ENCODE results near the gene FAM168A. TPM values are rescaled to one million over a fixed set of nuclear protein-coding genes. Genes with fewer than 3 reads are reported as not detected.

FAM168A gene
- total RNA-seq, 1 donor from 2014 or later, result 19.3 TPM

DNA sequence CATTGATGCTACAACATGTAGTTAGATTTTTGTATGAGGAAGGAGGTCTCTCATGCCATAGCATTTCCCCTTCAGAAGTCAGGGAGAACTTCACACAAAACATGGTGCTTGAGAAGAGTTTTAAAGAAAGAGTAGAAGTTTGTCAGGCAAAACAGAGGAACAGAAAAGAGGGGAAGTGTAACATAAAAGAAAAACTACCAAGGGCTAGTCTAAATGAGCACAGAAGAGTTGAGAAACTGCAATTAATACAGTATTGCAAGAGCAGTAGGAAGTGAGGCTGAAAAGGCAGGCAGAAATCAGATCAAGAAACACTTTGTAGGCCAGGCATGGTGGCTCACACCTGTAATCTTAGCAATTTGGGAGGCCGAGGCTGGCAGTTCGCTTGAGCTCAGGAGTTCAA is 61.0 kb downstream of the FAM168A start:
- Mint-ChIP-seq H3K27me3 (ENCODE audit: insufficient read depth, low read depth) (no peaks in the 10 kb centered on the region), H3K4me3 (no peak overlapping the region), H3K36me3 (peaks cover 8% of the 10 kb centered on the region), H3K9me3 (no peaks in the 10 kb centered on the region), H3K27ac (no peak overlapping the region), H3K4me1 (peaks cover 10% of the 10 kb centered on the region)
- H3K36me3 ChIP-seq, result no peaks in the 10 kb centered on the region
- peak overlapping the region; percentile 41 for H3K27ac ChIP-seq
- H3K4me3 ChIP-seq, result no peak overlapping the region
- peaks cover 33% of the 10 kb centered on the region for H3K4me1 ChIP-seq
- no peak overlapping the region for H3K9ac ChIP-seq
- H2AFZ ChIP-seq (replicated peaks), result no peak overlapping the region
- H3K79me2 ChIP-seq (ENCODE audit: low read depth), result peaks cover 71% of the 10 kb centered on the region
- H3F3A ChIP-seq (ENCODE audit: low read depth), result peaks cover 39% of the 10 kb centered on the region
- no peak for DNase-seq (ENCODE audit: low spot score)
- no peaks in the 10 kb centered on the region for H3K27me3 ChIP-seq
- no peak overlapping the region for H3K4me2 ChIP-seq
- H4K20me1 ChIP-seq (ENCODE audit: low read depth), result peaks cover 17% of the 10 kb centered on the region
- no peak for TF ChIP-seq EZH2 (IDR thresholded peaks at IDR 0.05)
- TF ChIP-seq EZH2phosphoT487 (IDR thresholded peaks at IDR 0.05), result no peak
- TF ChIP-seq CTCF (IDR thresholded peaks at IDR 0.05), result no peak
- no peaks in the 10 kb centered on the region for H3K9me3 ChIP-seq (ENCODE audit: low read depth)

- Histone ChIP-seq H4K20me1 (ENCODE audit: low read depth) (peaks cover 4% of the 10 kb centered on the region), H3K4me3 (no peak overlapping the region), H2AFZ (replicated peaks) (no peak overlapping the region), H3K27me3 (no peaks in the 10 kb centered on the region), H3K27ac (no peak overlapping the region), H3F3A (ENCODE audit: low read depth) (peaks cover 15% of the 10 kb centered on the region), H3K9me3 (ENCODE audit: low read depth) (no peaks in the 10 kb centered on the region), H3K79me2 (ENCODE audit: low read depth) (peaks cover 69% of the 10 kb centered on the region), H3K36me3 (no peaks in the 10 kb centered on the region), H3K9ac (no peak overlapping the region), H3K4me1 (peaks cover 33% of the 10 kb centered on the region), H3K4me2 (no peak overlapping the region)
- Mint-ChIP-seq H3K36me3 (peaks cover 8% of the 10 kb centered on the region), H3K27me3 (ENCODE audit: insufficient read depth, low read depth) (no peaks in the 10 kb centered on the region), H3K9me3 (no peaks in the 10 kb centered on the region), H3K4me1 (peaks cover 28% of the 10 kb centered on the region), H3K27ac (no peak overlapping the region), H3K4me3 (no peak overlapping the region)
- no peak for TF ChIP-seq CTCF (IDR thresholded peaks at IDR 0.05)
- DNase-seq (ENCODE audit: low spot score), result no peak
These were observed 65.6 kb downstream of the FAM168A start for GRCh38 chr11:73532310-73532709.

- H3F3A ChIP-seq (ENCODE audit: low read depth), result peaks cover 11% of the 10 kb centered on the region
- no peak overlapping the region for H3K4me3 ChIP-seq
- no peaks in the 10 kb centered on the region for H3K27me3 Mint-ChIP-seq (ENCODE audit: insufficient read depth, low read depth)
- H3K4me2 ChIP-seq, result peak overlapping the region; percentile 6
- peaks cover 4% of the 10 kb centered on the region for H3K36me3 Mint-ChIP-seq
- H3K27ac ChIP-seq, result no peak overlapping the region
- no peak overlapping the region for H3K4me3 Mint-ChIP-seq
- no peaks in the 10 kb centered on the region for H3K9me3 ChIP-seq (ENCODE audit: low read depth)
- TF ChIP-seq EZH2phosphoT487 (IDR thresholded peaks at IDR 0.05), result no peak
- no peak for TF ChIP-seq CTCF (IDR thresholded peaks at IDR 0.05)
- TF ChIP-seq EZH2 (IDR thresholded peaks at IDR 0.05), result no peak
- H3K27ac Mint-ChIP-seq, result no peak overlapping the region
- H2AFZ ChIP-seq (replicated peaks), result no peak overlapping the region
- H3K4me1 ChIP-seq, result peaks cover 42% of the 10 kb centered on the region
- H3K9ac ChIP-seq, result no peak overlapping the region
- no peak for DNase-seq (ENCODE audit: low spot score)
- H3K36me3 ChIP-seq, result no peaks in the 10 kb centered on the region
- no peaks in the 10 kb centered on the region for H3K27me3 ChIP-seq
- H4K20me1 ChIP-seq (ENCODE audit: low read depth), result peaks cover 4% of the 10 kb centered on the region
- peaks cover 36% of the 10 kb centered on the region for H3K4me1 Mint-ChIP-seq
- peaks cover 69% of the 10 kb centered on the region for H3K79me2 ChIP-seq (ENCODE audit: low read depth)
- H3K9me3 Mint-ChIP-seq, result no peaks in the 10 kb centered on the region
These were observed 66.5 kb downstream of the FAM168A start for GRCh38 chr11:73531386-73531785.
